Activated B cell treated with CpG ODN at 0.5 μM for 24 hours (primary cell): Measurements from ENCODE around the gene DUSP28. TPM values are rescaled to one million over a fixed set of nuclear protein-coding genes. Genes with fewer than 3 reads are reported as not detected.

Experiments
- ATAC-seq: fragments of 200-7000 bp; cut with Tn5 transposase; one replicate; pipeline ENCODE4 v1.10.0; 2021; ENCODE audit warnings: low read depth, mild to moderate bottlenecking, moderate library complexity
- CTCF ChIA-PET: fragments of 350-600 bp; sonication (Branson Sonifier 250); formaldehyde crosslinking; loops from one replicate; lab custom pipeline; 2021; ENCODE audit warnings: antibody characterized with exemption; lab: Charles Lee
- POLR2A ChIA-PET: fragments of 350-600 bp; sonication (Branson Sonifier 250); formaldehyde crosslinking; loops from one replicate; lab custom pipeline; 2021; ENCODE audit warnings: antibody characterized with exemption; lab: Charles Lee
- DNase-seq: peaks from one replicate; pipeline ENCODE4 v3.0.0; 2022
- H3K27ac Mint-ChIP-seq: one replicate; pipeline ENCODE4 v1.8.0; 2020; ENCODE audit warnings: mixed read lengths
- H3K27me3 Mint-ChIP-seq: one replicate; pipeline ENCODE4 v1.8.0; 2021; ENCODE audit warnings: mixed read lengths
- H3K36me3 Mint-ChIP-seq: one replicate; pipeline ENCODE4 v1.8.0; 2021; ENCODE audit warnings: low read depth, mixed read lengths
- H3K4me1 Mint-ChIP-seq: one replicate; pipeline ENCODE4 v1.8.0; 2021; ENCODE audit warnings: mixed read lengths
- H3K4me3 Mint-ChIP-seq: one replicate; pipeline ENCODE4 v1.8.0; 2020; ENCODE audit warnings: mild to moderate bottlenecking, mixed read lengths
- H3K9me3 Mint-ChIP-seq: one replicate; pipeline ENCODE4 v1.8.0; 2020; ENCODE audit warnings: mixed read lengths
- intact Hi-C: fragments of 100-400 bp; cut with micrococcal nuclease; formaldehyde crosslinking; loops from one replicate; pipeline ENCODE4 v1.15.1; 2024
- total RNA-seq: library from RNA; stranded (reverse); gene quantifications from 2 replicates; pipeline ENCODE4 v1.2.3, GENCODE V29; 2022
- TF ChIP-seq, protein P1 (sequence below): fragments of 200-600 bp; IDR thresholded peaks from one replicate; pipeline ENCODE4 v1.8.0; 2022; ENCODE audit warnings: antibody characterized with exemption, mild to moderate bottlenecking

Gene DUSP28, protein sequence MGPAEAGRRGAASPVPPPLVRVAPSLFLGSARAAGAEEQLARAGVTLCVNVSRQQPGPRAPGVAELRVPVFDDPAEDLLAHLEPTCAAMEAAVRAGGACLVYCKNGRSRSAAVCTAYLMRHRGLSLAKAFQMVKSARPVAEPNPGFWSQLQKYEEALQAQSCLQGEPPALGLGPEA
- total RNA-seq, result 11.5 and 11.8 TPM in 2 replicates

DNA sequence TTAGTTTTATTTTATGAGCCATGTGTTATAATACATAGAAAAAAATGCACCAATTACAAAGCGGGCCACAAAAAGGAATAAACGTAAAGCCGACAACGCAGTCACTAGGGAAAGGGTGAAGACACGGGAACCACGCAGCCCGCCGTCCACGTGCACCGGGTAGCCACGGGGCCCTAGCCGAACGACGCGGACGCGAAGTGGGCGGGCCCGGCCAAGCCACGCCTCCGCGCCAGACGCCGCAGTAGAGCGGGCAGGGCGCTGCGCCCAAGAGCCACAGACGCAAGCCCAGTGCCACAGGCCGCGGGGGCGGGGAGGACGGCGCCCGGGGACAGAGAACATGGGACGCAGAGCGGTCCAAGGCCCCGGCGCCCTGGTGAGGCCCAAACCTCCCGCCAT, at the start of gene DUSP28:
DUSP28 (plus strand) TSS at position 274 of the 396 bp plus-strand sequence. CDS start 328 bp downstream, outside the sequence.
- peak; percentile 93 for DNase-seq
- Mint-ChIP-seq H3K9me3 (no peaks in the 10 kb centered on the region), H3K4me3 (peak within 1 kb of the TSS; percentile 81), H3K36me3 (peaks cover 42% of the 10 kb centered on the region), H3K27ac (peak within 1 kb of the TSS; percentile 89), H3K27me3 (no peaks in the 10 kb centered on the region), H3K4me1 (peaks cover 70% of the 10 kb centered on the region)
- intact Hi-C loops, result loop anchor here (1.0 to 10.0 kb wide), 10 partner anchors 8 to 1175 kb away; partner anchors contain the start of genes D2HGDH, FARP2, GPC1 and HDAC4
- TF ChIP-seq, protein P1, sequence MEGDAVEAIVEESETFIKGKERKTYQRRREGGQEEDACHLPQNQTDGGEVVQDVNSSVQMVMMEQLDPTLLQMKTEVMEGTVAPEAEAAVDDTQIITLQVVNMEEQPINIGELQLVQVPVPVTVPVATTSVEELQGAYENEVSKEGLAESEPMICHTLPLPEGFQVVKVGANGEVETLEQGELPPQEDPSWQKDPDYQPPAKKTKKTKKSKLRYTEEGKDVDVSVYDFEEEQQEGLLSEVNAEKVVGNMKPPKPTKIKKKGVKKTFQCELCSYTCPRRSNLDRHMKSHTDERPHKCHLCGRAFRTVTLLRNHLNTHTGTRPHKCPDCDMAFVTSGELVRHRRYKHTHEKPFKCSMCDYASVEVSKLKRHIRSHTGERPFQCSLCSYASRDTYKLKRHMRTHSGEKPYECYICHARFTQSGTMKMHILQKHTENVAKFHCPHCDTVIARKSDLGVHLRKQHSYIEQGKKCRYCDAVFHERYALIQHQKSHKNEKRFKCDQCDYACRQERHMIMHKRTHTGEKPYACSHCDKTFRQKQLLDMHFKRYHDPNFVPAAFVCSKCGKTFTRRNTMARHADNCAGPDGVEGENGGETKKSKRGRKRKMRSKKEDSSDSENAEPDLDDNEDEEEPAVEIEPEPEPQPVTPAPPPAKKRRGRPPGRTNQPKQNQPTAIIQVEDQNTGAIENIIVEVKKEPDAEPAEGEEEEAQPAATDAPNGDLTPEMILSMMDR, result no peak
- peak; percentile 66 for ATAC-seq
- ChIA-PET CTCF (interaction anchor here (0.8 to 1.0 kb wide), 2 partner anchors 26 to 46 kb away, joined by 3 to 6 read pairs; partner anchors contain the start of gene CAPN10), POLR2A (interaction anchor here (0.9 to 12.0 kb wide), 13 partner anchors 9 to 1244 kb away, joined by 3 to 536 read pairs (median 5); partner anchors contain the start of genes CAPN10, HDLBP, MTERF4 and NDUFA10)

DNA sequence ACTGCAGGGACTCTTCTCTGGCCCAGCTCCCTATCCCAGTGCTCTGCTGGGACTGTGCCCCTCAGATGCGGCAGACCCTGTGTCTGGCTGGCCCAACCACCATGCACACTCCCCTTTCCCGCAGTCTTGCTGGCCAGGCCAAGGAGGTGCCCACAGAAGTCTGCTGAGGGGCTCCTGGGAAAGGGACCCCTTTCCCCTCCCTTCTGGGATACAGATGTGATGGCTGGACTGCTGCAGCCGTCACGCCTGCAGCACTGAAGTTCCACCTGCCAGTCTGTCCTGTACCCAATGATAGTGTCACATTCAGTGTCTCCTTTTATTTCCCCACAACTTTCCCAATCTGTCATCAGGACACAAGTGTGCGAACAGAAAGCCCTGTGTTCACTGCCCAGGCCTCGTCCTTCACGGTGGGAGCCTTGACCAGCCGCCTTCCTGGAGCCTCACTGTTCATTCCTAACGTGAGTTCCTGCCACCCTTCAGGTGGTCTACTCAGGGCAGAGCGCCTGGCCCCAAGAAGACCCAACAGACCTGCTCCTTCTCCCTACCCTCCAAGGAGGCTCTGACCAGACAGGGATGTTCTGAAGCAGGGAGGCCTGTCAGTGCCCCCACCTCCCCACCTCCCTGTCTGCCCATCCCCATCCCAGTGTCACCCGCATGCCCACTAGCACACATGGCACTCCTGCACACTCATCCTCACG, 49.5 kb upstream of the DUSP28 start:
- TF ChIP-seq, protein P1, result no peak
- H3K4me1 Mint-ChIP-seq, result peaks cover 17% of the 10 kb centered on the region
- no peak overlapping the region for H3K4me3 Mint-ChIP-seq
- ATAC-seq (no peak), DNase-seq (no peak)
- CTCF ChIA-PET, result no interaction called here
- H3K36me3 Mint-ChIP-seq, result peaks cover 25% of the 10 kb centered on the region
- no peaks in the 10 kb centered on the region for H3K27me3 Mint-ChIP-seq
- POLR2A ChIA-PET, result no interaction called here
- H3K27ac Mint-ChIP-seq, result no peak overlapping the region
- H3K9me3 Mint-ChIP-seq, result no peaks in the 10 kb centered on the region
- intact Hi-C loops, result no loop called here

DNA sequence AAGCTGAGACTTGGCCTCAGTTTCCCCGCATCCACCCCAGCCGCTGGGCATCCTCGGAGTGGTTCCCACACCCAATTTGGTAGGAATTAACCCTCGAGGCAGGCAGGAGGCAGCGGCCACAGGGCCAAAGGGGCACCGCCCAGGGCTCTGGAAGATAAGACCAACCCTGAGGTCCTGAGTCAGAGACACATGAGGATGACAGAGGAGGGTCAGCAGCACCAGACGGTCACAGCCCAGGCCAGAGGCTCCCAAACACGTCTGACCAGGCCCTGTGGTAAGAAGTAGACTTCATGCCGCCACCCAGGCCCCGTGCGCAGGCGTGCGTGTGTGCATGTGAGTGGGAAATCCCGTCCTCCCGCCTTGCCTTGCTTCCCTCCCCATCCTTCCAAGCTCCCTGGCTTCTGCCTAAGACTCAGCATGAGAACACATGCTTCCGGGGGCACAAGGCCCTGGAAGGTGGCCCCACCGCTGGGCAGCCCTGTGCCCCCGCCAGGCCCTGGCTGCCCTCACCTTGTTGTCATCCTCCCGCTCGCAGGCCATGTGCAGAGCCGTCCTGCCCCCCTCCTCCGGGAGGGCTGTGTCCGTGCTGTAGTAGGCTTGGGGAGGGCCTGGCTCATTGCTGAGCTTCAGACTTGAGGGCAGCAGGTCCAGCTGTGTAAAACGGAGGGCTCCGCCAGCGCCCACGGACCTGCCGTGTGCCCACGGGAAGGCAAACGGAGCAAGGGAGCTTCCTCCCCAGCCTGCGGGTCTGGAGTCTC, 48.6 kb upstream of the DUSP28 start:
- ChIA-PET CTCF (no interaction called here), POLR2A (no interaction called here)
- no peak overlapping the region for H3K4me3 Mint-ChIP-seq
- H3K36me3 Mint-ChIP-seq, result peaks cover 25% of the 10 kb centered on the region
- H3K27ac Mint-ChIP-seq, result no peak overlapping the region
- intact Hi-C loops, result no loop called here
- no peaks in the 10 kb centered on the region for H3K9me3 Mint-ChIP-seq
- H3K27me3 Mint-ChIP-seq, result no peaks in the 10 kb centered on the region
- no peak for DNase-seq
- ATAC-seq, result no peak
- TF ChIP-seq, protein P1, result no peak
- peaks cover 17% of the 10 kb centered on the region for H3K4me1 Mint-ChIP-seq

DNA sequence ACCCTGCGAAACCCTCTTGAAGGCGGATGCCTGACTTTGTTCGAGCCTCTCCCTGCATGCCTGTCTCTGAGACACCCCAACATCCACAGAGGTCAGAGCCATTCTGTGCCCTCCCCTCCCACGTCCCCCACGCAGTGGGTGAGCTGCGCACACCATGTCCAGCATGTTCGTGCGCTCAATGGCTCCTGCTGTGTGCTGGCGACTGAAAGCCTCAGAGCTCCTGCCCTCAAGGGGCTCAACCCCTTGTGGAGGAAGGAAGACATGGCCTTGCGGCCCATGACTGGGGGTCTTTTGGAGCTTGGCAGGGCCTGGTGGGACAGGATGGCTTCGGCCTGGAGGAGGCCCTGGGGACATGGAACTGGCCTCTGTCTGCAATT, 48.1 kb upstream of the DUSP28 start:
- H3K9me3 Mint-ChIP-seq, result no peaks in the 10 kb centered on the region
- TF ChIP-seq, protein P1, result no peak
- ATAC-seq, result no peak
- CTCF ChIA-PET, result no interaction called here
- H3K36me3 Mint-ChIP-seq, result peaks cover 25% of the 10 kb centered on the region
- intact Hi-C loops, result no loop called here
- H3K4me1 Mint-ChIP-seq, result peaks cover 17% of the 10 kb centered on the region
- no peak overlapping the region for H3K27ac Mint-ChIP-seq
- POLR2A ChIA-PET, result no interaction called here
- H3K4me3 Mint-ChIP-seq, result no peak overlapping the region
- no peaks in the 10 kb centered on the region for H3K27me3 Mint-ChIP-seq
- no peak for DNase-seq
